ENCODE data around the gene XAGE1B.
"Not testable (repeated sequence)": the region's sequence is repeated elsewhere in the genome, so short reads cannot be mapped to it uniquely, and the experiment has no call there.

The XAGE1B gene

DNA sequence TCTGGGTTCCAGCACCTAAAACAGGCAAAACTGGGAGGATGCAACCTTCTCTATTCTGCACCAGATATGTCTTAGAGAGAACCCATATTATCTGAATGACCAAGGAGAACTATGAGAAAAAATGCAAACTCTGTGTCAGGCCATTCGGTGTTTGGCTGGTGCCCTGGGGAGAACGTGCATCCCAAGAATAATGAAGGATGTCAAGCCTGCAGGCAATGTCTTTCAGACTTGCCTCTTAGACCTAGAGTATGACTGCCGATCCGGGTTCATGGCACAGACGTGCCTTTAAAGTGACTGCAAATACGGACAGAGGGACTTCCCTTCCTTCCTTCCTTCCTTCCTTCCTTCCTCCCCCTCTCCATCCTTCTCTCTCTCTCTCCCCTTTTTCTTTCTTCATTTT lies 6.9 kb downstream of the XAGE1B start:
- no peak for TF ChIP-seq Cebpa-rat (IDR thresholded peaks at IDR 0.05)
- Histone ChIP-seq H3K27me3 (peaks cover 51% of the 10 kb centered on the region), H3K9me3 (no peaks in the 10 kb centered on the region), H3K4me2 (no peak overlapping the region), H3K27ac (no peak overlapping the region), H3K36me3 (no peaks in the 10 kb centered on the region), H3K4me1 (no peaks in the 10 kb centered on the region), H3K4me3 (no peak overlapping the region), H3K9ac (no peak overlapping the region), H4K20me1 (peaks cover 4% of the 10 kb centered on the region; the same call in 1 of the 2 replicates)

DNA sequence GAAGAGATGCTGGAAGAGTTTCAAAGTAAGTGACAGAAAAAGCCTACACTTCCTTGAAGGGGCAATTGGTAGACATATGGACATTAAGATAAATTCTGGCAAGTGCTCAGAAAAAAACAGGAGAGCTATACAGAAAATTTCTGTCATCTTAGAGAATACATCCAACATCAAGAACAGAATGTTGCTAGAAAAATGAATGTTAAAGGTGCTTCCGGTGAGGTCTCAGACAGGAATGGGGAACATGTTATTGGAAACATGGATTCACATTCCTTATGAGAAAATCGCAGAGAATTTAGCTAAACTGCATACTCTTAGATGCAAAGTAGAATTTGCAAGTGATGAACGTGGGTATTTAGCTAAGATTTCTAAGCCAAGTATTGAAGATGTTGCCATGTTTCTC lies 9.5 kb downstream of the XAGE1B start:
- H3K36me3 ChIP-seq = no peaks in the 10 kb centered on the region
- no peak overlapping the region for H3K4me2 ChIP-seq
- peaks cover 4% of the 10 kb centered on the region; the same call in 1 of the 2 replicates for H4K20me1 ChIP-seq
- no peak overlapping the region for H3K4me3 ChIP-seq
- H3K27ac ChIP-seq = no peak overlapping the region
- H3K27me3 ChIP-seq = peaks cover 76% of the 10 kb centered on the region
- H3K9me3 ChIP-seq = no peaks in the 10 kb centered on the region
- no peaks in the 10 kb centered on the region for H3K4me1 ChIP-seq
- no peak overlapping the region for H3K9ac ChIP-seq
- TF ChIP-seq Cebpa-rat (IDR thresholded peaks at IDR 0.05) = no peak

DNA sequence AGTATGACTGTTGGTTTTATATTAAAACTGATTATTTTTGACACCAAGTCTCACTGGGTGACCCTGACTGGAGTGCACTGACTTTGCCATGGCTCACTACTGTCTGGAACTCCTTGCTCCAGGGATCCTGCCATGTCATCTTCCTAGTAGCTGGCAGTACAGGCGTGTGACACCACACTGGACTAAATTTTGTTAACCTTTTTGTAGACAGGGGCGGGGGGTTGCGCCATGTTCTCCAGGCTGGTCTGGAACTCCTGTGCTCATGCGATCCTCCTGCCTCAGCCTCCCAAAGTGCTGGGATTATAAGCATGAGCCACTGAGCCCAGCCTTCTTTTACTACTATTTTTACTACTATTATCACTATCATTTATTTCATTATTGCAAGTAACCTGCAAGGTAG lies 12.3 kb downstream of the XAGE1B start:
- no peak for TF ChIP-seq Cebpa-rat (IDR thresholded peaks at IDR 0.05)
- H3K4me2 ChIP-seq = no peak overlapping the region
- H3K36me3 ChIP-seq = no peaks in the 10 kb centered on the region
- no peak overlapping the region for H3K27ac ChIP-seq
- peaks cover 70% of the 10 kb centered on the region for H3K27me3 ChIP-seq
- H3K4me3 ChIP-seq = no peak overlapping the region
- H3K4me1 ChIP-seq = no peaks in the 10 kb centered on the region
- no peak overlapping the region for H3K9ac ChIP-seq
- H4K20me1 ChIP-seq = peaks cover 4% of the 10 kb centered on the region; the same call in 1 of the 2 replicates
- no peaks in the 10 kb centered on the region for H3K9me3 ChIP-seq

DNA sequence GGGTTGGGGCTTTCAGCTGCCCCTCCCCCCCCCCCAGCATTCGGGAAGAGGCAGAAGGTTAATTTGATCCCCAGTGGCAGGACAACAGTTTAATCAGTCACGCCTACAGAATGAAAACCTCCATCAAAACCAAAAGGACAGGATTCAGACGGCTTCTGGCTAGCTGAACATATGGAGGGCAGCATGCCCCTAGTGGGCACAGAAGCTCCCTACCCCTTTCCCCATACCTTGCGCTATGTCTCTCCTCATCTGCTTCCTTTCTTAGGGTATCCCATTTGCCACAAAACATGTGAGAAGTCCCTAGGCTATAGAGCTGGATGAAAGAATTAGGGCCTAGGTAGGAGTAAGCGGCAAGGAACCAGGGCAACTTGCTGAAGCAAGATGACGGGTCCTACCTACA lies 15.5 kb downstream of the XAGE1B start:
- H3K9me3 ChIP-seq, H3K36me3 ChIP-seq, H3K4me2 ChIP-seq, H3K27ac ChIP-seq, H3K9ac ChIP-seq, H3K4me1 ChIP-seq, H3K4me3 ChIP-seq, H4K20me1 ChIP-seq: not testable (repeated sequence)
- H3K27me3 ChIP-seq = peaks cover 40% of the 10 kb centered on the region

DNA sequence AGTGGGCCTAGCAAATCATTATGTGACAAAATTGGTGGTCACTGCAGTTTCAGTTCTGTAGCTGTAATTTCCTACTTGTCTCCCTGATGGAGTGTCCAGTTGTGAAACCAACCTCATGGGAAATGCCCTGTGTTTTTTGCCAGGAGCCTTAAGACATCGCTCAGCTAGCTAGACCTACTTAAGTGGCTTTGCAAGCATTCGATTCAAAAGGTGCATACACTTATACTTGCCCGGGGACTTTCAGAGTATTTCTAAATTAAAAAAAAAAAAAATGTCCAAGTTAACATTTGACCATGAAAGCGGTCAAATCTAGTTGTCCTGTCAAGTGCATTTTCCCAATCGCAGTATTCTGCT lies 20.5 kb downstream of the XAGE1B start:
- not testable (repeated sequence) for H3K4me2 ChIP-seq, H3K36me3 ChIP-seq, H3K27me3 ChIP-seq, H3K9me3 ChIP-seq, H4K20me1 ChIP-seq, H3K9ac ChIP-seq, H3K4me1 ChIP-seq, H3K27ac ChIP-seq, H3K4me3 ChIP-seq

DNA sequence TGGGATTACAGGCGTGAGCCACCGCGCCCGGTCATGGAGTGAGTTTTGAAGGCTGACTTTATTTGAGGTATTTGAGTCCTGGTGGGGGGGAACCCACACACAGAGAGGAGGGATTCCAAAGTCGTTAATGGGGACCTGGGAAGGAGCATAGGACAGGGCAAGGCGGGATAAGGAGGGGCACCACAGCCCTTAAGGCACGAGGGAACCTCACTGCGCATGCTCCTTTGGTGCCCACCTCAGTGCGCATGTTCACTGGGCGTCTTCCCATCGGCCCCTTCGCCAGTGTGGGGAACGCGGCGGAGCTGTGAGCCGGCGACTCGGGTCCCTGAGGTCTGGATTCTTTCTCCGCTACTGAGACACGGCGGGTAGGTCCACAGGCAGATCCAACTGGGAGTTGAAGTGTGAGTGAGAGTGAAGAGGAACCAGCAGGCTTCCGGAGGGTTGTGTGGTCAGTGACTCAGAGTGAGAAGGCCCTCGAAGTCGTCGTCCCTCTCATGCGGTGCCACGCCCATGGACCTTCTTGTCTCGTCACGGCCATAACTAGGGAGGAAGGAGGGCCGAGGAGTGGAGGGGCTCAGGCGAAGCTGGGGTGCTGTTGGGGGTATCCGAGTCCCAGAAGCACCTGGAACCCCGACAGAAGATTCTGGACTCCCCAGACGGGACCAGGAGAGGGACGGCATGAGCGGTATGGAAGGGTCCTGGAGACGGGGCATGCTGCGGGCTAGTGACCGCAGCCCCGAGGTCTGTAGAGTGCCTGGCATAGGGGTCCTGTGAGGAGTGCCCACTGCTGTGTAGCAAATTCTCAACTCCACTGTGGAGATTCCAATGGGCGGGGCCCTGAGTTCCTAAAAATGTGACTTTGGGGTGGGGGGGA lies 21.1 kb downstream of the XAGE1B start, which contains the start of gene XAGE1A:
Gene XAGE1A (plus strand): TSS at position 264 of the 874 bp plus-strand sequence. CDS start 1,554 bp downstream, outside the sequence.
- H3K4me3 ChIP-seq = not testable (repeated sequence)

DNA sequence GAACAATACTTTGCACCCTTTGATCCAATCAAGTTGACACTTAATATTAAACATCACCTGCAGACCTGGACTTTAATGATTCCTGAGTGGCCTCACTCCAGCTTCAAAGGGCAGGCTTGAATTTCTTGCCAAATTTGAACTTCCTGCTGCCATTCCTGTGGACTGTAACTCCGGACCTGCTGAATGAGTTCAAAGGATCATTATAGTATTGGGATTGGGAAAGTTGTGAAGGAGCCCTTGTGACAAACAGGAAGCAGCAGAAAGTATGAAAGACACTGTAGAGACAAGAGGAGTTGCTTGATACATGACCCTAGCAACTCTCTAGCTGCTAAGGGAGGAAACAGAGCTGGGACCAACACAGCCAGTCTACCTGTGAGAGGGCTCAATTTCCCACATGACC lies 45.6 kb downstream of the XAGE1B start:
- H3K36me3 ChIP-seq, H3K27ac ChIP-seq: not testable (repeated sequence)

More for the DNA sequence above, 21.1 kb downstream of the XAGE1B start, which contains the start of gene XAGE1A:
- H3K36me3 ChIP-seq, H3K9ac ChIP-seq, H3K4me1 ChIP-seq, H3K27ac ChIP-seq, H3K4me2 ChIP-seq, H4K20me1 ChIP-seq, H3K9me3 ChIP-seq, H3K27me3 ChIP-seq: not testable (repeated sequence)

More for the DNA sequence above, 45.6 kb downstream of the XAGE1B start:
- H3K27me3 ChIP-seq = peaks cover 45% of the 10 kb centered on the region
- H3K4me3 ChIP-seq, H3K4me1 ChIP-seq, H3K9ac ChIP-seq, H4K20me1 ChIP-seq, H3K9me3 ChIP-seq, H3K4me2 ChIP-seq: not testable (repeated sequence)

Measured in BLaER1 (cell line).